SW480 (cell line): ENCODE results near the gene HPS1.
A peak's percentile ranks its signal among the peaks of the same experiment; 100 is the strongest.

Experiments used
- DNase-seq: peaks from one replicate; pipeline ENCODE4 v3.0.0-alpha.2; 2016; ENCODE audit warnings: low spot score

HPS1 gene

DNA sequence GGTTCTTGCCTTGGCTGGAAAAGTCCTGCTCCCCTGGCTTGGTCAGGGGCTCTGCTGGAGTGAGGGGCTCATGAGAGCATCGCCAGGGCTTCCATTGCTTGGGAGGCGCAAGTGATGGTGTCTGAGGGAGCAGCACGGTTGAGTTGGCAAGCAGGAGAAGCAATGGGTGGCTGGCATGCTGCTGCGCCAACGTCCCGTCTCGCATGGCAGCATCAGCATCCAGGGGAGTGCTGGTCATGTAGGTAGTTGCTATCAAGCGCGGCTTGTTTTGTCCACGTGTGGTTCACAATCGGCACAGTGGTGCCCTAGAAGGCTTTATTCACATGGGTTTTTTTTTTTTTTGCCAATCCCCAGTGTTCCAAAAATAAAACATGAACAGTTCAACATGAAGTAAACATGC, 35.6 kb downstream of the HPS1 start:
- DNase-seq = no peak

- no peak for DNase-seq
Observed at GRCh38 chr10:98410759-98411158, 36.0 kb downstream of the HPS1 start.

- DNase-seq = no peak
Observed at GRCh38 chr10:98410135-98410743, 36.5 kb downstream of the HPS1 start.

GRCh38 chr10:98408799-98409198, 37.9 kb downstream of the HPS1 start:
- DNase-seq = no peak

DNA sequence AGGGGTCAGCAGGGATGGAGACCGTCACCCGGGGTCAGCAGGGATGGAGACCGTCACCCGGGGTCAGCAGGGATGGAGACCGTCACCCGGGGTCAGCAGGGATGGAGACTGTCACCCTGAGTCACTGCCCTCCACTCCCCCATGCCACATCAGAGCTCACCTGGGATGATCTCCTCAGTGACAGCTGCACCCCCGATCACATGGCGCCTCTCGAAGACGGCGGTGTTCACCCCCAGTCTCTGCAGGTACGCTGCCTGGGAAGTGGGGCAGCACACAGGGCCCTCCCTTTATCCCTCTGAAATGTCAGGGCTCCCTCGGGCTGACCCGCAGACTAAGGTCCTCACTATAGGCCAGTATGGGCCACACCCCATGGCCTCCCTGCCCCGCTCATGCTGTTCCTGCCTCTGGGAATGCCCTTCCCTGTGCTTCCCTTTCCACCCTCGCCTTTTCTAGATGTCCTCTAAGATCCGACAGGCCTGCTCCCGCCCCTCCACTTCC, 38.9 kb downstream of the HPS1 start:
- DNase-seq = no peak

- DNase-seq = no peak
Observed at GRCh38 chr10:98407017-98407743, 39.6 kb downstream of the HPS1 start.

GRCh38 chr10:98405422-98405821, 41.3 kb downstream of the HPS1 start:
- no peak for DNase-seq

DNA sequence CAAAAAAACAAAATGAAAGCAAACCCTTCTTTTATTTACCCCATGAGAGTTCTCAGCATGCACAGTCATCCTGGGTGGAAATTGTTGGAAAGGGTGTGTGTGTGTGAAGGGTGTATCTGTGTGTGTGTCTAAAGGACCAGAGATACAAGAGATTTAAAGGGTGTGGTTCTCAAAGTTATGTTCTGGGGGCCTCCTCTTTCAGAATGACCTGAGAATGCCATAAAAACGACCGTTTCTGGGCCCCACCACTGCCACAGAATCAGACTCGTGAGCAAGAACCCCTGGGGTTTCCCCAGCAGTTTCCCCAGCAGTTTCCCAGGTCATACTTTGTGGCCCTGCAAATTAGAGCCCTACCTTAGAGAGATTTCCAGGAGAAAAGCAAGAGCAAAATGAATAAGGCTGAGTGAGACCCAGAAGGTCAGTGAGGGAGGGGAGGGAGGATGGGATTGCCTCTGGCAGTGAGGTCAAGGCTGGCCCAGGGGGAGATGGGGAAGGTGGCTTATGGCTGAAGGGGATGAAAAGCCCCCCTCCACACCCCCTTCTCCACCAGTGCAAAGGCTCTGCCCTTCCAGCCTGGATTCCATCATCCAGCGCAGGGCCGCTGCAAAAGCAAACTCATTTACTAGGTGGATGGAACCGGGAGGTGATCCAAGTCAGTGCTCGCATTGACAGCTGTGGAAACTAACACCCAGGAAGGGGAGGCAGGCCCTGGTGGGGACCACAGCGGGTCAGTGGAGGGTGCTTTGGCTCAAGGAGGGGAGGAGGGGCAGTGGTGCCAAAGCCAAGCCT, 42.0 kb downstream of the HPS1 start:
- peak; percentile 25 for DNase-seq

DNA sequence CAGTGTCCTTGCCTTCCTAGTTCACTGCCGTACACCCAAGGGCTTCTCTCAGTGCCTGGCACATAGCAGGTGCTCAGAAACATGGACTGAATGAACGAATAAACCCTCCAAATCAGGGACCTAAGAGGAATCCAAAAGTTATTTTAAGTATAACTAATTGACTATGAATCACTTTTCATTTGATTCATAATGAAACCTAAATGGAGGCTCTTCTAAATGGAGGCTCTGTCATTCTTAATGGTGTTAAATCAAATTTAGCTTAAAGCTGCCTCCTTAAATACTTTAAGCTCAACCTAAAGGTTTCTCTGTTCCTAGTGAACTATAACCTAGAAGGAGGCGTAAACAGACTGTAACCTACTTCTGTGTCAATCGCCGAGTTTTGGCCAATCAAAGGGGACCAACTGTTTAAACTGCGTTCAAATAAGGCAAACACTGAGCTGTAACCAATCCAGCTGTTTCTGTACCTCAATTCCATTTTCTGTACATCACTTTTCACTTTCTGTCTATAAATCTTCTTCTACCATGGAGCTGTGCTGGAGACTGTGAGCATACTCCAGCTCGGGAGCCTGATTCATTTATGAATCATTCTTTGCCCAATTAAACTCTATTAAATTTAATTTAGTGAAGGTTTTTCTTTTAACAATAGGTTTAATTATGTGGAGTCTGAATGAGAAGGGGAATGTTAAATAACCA, 42.8 kb downstream of the HPS1 start:
- no peak for DNase-seq

DNA sequence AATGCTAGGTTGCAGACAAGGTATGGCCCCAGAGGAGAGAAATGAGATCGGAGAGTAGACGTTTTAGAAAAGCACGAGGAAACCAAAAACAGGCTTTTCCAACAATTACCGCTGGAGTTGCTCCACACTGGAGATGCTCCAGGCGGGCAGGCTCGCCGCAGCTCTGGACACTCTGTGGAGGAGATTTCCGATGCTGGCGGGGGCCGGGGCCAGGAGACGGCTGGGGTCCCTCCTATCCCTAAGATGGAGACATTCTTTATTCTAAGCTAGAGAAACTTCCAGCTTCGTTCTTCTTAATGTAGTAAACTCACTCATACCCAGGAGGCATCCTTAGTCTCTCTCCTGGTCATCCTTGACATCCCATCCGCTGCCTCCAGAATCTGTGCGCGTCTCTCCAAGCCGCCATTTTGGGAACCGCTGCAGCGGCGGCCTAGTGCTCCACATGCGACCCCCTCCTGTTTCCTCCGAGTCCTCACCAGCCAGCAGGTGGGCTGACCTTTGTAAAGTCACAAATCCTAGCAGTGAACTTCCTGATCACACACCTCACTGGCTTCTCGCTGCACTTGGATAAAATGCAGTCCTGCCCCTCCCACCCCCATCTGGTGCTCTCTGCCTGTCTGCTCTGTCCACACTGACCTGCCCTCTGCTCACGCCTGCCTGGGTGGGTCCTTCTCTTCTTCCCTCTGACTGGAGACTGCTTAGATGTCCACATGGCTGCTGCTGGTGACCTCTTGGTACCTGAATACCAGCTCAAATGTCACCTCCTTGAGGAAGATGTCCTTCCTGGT, 43.6 kb downstream of the HPS1 start:
- no peak for DNase-seq

- DNase-seq = no peak
Observed at GRCh38 chr10:98402478-98402877, 44.3 kb downstream of the HPS1 start.

- no peak for DNase-seq
Observed at GRCh38 chr10:98400482-98400881, 46.3 kb downstream of the HPS1 start.

DNA sequence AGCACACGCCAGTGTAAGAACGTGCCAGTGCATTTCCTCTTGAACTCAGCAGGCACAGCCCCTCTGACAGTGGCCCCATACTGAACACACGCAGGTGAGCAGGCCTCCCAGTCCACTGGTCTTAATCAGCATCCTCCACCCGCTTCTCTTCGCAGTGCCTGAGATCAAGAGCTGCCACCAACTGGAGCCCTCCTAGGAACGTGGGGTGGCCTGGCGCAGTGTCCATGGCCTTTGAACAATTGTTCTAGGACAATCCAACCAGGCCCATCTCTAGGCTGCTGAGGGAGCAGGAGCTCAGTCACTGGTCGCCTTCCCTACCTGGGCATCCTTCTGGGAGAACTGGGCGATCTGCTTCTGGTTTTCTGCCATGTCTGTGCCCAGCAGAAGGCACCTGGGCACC, 47.0 kb downstream of the HPS1 start:
- DNase-seq = no peak

GRCh38 chr10:98397089-98397600, 49.6 kb downstream of the HPS1 start:
- no peak for DNase-seq

DNA sequence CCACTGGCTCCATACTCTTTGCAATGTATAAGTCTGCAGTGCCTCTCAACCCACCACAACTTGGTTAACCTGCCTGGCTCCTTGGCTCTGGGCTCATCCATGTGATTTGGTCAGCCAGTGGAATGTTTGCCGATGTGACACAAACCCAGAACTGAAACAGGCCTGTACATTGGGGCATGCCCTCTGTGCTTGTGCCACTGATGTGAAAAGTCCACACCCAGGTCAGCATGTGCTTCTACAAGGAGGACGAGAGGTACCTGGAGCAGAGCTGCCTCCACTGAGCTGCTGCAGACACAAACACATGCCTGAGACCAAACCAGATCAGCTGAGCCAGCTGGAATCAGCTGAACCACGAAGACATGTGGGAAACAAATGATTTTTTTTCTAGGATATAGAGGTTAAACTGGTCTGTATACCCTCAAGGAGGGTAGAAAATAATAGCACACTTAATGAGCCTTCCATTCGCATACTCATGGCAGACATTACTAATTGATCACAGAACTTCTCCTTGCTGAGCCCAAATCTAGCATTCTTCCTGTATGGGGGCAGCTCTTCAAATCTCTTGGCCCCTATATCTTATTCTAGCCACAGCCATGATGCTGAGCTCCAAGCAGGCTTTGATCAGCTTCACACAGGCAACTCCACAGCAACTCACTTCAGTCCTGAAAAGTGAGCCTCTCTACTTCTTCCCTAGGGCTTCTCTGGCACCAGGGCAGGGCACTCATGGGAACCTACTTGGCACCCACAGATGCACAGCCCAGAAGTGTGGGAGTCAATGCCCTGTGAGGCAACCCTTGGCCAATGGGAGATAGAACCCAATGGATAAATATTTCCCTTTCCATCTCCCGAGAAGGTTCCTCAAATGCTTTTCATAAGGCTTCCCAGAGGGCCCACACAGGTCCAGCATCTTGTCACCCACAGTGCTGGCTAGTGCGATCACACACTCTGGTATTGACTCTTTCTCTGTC, 50.4 kb downstream of the HPS1 start:
- DNase-seq = no peak

- no peak for DNase-seq
Observed at GRCh38 chr10:98394851-98395440, 51.8 kb downstream of the HPS1 start.

DNA sequence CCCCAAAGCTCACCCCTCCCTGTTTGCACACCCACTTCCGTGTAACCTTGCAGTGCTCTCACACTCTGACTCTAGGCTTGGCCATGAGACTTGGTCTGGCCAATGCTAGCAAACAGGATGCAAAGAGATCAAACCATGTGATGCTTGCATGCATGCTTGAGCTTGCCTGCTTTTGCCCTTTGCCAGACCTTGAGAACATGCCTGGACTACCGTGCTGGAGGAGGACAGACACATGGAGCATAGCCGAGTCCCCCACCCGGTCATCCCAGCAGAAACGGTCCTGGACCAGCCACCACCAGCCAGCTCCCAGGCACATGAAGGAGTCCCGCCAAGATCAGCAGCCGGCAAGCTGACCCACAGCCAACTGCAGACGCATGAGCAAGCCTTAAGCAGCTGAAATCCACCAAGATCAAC, 55.1 kb downstream of the HPS1 start:
- no peak for DNase-seq

DNA sequence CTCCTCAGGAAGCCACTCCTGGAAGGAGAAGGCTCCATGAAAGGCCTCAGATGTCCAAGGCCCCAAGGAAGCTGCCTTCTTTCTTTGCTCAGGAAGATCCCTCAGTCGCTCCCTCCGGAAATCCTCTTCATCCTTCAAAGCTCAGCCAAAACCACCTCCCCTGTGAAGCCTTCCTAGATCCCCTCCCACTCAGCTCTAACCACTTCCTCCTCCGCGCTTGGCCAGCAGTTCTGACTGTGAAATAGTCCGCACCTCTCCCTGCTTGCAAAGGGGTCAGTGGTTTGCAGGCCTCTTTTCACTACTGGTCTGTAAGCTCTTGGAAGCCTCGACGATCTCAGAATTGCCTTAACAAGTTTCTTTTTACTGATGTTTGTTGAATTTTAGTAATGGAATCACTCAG, 55.7 kb downstream of the HPS1 start:
- DNase-seq = no peak

GRCh38 chr10:98390406-98390805, 56.3 kb downstream of the HPS1 start:
- DNase-seq = no peak

DNA sequence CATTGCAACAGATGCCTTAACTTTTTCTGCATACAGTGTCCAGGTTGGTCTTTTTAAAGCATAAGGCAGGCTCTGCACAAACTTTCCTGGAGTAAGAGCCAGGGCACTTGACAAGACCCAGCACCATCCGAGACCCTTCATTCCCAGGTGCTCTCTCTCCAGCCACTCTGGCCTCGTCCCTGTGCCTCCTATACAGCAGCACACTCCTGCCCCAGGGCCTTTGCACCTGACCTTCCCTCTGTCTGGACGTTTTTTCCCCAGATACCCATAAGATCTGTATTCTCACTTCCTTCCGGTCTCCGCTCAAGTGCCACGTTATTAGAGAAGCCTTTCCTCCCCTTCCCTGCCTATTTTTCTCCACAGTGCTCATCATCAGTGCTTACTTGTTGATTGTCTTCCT, 57.3 kb downstream of the HPS1 start:
- no peak for DNase-seq
